Urothelium cell line (cell line): ENCODE results near the gene PEX11A.

ENCODE experiments used
- DNase-seq: peaks from one replicate; pipeline ENCODE4 v3.0.0; 2011; ENCODE audit warnings: low spot score, mixed read lengths
- FAIRE-seq: peaks from 2 replicates; lab custom pipeline; 2011; peaks lifted over from hg19 to GRCh38; lab: Jason Lieb, UNC

Gene PEX11A

GRCh38 chr15:89631902-89632264 is 58.7 kb downstream of the PEX11A start:
- FAIRE-seq (no peak), DNase-seq (peak; percentile 4)
